Measurements from ENCODE around the gene ST8SIA5.

ST8SIA5 gene

GRCh38 chr18:46738491-46738890 lies 18.4 kb downstream of the ST8SIA5 start:
- no peak for DNase-seq (ENCODE audit: low spot score)

- DNase-seq (ENCODE audit: low spot score), result no peak
Observed at GRCh38 chr18:46736736-46737135, 20.1 kb downstream of the ST8SIA5 start.

- no peak for DNase-seq (ENCODE audit: low spot score)
Observed at GRCh38 chr18:46736135-46736534, 20.7 kb downstream of the ST8SIA5 start.

- no peak for DNase-seq (ENCODE audit: low spot score)
Observed at GRCh38 chr18:46734981-46735380, 21.9 kb downstream of the ST8SIA5 start.

DNA sequence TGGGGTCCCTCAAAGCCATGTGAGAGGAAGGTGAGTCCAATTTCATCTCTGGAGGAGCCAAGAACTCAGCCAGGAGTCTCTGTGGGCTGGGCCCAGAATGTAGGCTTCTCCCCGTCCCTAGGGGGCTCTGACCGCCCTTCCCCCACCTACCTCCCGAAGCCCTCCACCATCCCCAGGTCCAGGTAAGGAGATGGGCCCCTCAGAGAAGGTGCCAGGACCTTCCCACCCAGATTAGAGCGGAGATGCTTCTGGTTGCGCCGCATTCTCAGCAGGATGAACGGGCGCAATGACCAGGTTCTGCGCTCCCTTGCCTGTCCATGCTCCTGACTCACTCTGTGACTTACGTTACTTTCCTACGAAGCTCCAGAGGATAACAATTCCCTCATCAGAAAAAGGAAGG lies 23.0 kb downstream of the ST8SIA5 start:
- DNase-seq (ENCODE audit: low spot score), result no peak

DNA sequence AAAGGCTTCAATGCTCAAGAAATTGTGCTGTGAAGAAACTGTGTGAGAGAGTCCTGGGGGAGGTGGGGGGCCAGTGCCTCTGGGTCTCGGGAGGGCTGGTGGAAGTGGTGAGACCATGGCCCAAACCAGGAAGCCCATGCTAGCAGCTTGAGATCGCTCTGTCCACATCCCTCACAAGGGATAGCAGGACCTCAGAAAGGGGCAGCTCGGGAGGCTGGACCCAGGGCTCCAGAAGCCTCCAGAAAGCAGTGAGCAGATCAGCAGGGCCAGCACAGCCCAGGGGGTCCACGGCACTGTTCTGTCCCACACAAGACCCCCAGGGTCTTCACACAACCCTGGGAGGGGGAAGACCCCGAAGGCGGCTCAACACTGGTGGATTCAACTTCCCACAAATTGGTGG lies 24.1 kb downstream of the ST8SIA5 start:
- DNase-seq (ENCODE audit: low spot score), result no peak

DNA sequence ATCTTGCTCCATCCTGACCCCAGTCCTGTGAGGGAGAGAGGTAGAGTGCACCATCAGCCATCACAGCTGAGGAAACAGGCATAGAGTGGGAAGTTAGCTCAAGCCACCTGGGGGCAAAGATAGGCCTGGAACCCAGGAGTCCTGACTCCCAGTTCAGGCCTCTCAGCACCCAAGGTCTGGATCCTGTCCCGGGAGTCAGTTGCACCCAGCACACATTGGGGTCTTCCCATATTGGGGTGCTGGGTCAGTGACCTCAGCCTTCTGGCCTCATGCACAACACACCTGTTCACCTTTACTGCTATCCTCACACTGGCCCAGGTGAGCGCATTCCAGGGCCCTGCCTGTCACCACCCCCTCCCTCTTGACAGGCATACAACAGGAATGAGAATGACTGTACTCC lies 24.7 kb downstream of the ST8SIA5 start:
- DNase-seq (ENCODE audit: low spot score), result no peak

DNA sequence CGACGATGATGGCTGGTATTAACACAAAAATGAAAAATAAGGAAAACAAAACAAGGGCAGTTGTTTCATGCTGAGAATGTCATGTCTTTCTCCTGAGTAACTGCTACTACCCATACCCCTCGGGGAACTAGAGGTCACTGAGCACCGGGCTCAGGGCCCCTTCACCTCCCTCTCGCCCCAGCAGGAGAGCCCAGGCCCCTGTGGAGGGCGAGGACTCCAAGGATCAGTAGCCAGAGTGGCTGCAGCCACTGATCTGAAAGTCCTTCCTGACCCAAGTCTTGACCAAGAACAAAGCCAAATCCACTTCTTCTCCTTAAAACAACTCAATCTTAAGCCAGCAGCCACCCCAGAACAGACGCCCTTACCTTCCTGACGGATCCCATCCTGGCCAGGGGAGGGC lies 25.5 kb downstream of the ST8SIA5 start:
- DNase-seq (ENCODE audit: low spot score), result no peak

DNA sequence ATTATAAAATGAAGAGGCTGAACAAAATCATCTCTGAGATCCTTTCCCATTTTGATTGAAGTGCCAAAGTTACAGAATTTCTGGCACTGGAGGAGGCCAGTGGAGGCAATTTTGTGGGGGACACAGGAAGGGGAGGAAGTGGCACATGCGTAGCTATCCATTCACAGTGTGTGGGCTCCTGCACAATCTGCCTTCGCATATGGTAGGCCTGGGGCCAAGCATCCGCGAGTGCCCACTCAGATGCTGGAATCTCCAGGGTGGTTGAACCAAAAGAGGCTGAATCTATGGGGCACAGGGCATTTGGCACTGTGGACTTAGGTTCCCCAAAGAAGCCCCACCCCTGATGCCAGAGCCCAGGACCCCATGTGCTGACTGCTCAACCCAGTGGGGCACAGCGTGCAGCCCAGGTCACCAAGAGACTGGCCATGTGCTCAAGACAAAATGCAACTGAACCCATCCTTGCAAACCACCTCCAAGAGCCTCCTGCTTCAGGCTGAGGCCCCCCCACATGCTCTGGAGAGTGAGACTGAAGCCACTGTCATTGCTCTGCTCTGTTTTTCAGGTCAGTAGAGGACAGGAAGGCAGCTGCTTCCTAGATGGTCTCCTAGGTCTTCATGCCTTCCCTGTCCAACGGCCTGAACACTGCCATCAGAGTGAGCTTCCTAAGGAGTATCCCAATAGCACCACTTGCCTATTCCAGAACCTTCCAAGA lies 28.5 kb downstream of the ST8SIA5 start:
- no peak for DNase-seq (ENCODE audit: low spot score)

DNA sequence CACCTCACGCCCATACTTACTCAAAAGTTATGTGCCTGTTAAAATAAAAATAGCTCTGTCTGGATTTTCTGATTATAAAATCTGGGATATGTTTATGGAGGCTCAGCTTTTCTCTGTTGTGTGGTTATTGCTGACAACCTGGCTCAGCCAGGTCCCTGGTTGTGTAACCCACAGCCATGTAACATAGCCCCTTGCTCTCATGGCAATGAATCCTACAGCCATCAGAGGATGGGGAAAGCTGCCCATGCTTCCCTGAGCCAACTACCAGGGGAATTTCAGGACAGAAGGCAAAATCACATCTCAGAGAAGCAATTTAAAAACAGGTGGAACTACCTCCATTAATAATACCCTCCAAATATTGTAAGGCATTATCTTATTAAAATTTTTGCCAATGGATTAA lies 29.7 kb downstream of the ST8SIA5 start:
- DNase-seq (ENCODE audit: low spot score), result no peak

DNA sequence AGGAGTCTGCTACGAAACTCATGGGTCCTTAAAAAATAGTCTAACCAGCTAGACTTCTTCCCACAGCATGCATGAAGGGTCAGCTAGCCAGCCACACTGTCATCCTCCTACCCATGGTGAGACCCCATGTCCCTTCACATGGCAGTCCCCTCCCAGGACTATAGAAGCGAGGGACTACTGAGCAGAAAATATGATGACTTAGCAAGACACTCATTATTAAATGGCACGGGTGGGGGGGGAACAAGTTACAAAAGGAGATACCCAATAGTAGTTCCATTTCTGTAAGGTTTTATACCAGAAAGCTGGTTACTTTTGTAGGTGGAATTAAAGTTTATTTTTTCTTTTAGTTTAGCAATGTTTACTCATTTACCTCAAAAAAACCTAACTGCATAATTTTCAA lies 31.5 kb downstream of the ST8SIA5 start:
- DNase-seq (ENCODE audit: low spot score), result no peak

DNA sequence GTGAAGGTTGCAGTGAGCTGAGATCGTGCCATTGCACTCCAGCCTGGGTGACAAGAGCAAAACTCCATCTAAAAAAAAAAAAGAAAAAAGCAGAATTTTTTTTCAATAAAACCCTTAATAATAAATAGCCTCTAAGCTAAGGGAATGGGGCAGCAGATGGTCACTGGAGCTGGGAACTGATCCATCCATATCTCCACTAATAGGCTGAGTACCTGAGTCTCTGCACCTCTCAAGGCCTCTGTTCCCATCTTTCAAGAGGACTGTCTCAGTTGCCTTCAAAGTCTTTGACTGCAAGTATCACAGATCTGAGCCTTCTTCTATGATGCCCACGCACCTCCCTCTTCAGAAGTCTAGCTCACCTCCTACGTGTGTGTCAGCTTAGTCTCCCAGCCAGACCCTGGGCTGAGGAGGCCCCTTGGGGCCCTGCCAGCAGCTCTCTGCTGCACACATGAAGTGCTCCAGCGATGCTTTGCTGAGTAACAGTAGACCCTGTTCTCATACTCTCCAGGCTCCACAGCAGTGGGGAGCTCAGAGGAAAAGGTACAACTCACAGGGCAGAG lies 32.9 kb downstream of the ST8SIA5 start:
- DNase-seq (ENCODE audit: low spot score), result no peak

DNA sequence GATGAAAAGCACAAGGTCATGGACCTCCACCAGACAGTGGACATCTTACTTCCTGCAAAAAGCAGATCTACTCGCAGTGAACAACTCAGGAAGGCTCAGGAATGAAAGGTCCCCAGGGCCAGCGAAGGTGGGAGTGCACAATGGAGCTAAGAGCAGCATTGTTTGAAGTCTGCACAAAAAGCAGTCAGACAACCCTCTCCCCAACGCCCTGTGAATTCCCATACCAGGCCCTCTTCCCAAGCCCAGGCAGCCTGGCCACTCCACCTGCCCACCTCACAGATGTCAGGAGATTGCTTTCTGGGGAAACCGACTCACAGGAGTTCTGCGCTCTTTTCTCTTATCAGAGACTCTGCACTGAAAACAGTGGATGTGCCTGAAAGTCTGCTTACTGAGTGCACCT lies 34.8 kb downstream of the ST8SIA5 start:
- DNase-seq (ENCODE audit: low spot score), result no peak

GRCh38 chr18:46721331-46721730 lies 35.5 kb downstream of the ST8SIA5 start:
- DNase-seq (ENCODE audit: low spot score), result no peak

GRCh38 chr18:46720521-46720920 lies 36.3 kb downstream of the ST8SIA5 start:
- no peak for DNase-seq (ENCODE audit: low spot score)

DNA sequence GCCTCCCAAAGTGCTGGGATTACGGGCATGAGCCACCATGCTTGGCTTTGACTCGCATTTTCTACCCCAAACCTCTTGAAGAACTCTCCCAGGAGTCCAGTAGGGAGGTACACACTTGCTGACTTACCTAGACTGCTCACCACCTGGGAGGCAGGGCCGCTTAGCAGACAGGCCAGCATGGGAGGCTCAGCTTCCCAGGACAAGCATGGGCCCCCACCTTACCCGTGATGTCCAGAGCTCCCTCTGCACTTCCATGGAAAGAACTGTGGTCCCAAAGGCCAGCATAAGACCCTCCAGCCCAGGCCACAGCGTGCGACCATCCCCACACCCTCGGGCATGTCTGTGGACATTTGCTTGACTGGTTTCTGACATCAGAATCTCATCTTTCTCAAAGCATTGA lies 36.8 kb downstream of the ST8SIA5 start:
- DNase-seq (ENCODE audit: low spot score), result no peak

DNA sequence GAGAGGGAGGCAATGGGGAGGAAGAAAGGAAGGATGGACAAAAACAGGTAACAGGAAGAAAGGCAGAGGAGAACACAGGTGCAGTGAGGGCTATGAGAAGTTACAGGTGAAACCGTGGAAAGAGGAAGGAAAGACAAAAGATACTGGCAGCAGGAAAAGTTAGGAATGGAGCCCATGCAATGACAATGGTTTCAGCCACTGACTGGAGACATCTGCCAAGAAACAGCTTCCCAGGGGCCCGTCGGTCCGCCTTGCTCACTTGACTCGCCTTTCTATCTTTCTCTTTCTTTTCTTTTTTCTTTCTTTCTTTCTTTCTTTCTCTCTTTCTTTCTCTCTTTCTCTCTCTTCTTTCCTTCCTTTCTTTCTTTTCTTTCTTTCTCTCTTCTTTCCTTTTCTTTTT lies 37.5 kb downstream of the ST8SIA5 start:
- no peak for DNase-seq (ENCODE audit: low spot score)

DNA sequence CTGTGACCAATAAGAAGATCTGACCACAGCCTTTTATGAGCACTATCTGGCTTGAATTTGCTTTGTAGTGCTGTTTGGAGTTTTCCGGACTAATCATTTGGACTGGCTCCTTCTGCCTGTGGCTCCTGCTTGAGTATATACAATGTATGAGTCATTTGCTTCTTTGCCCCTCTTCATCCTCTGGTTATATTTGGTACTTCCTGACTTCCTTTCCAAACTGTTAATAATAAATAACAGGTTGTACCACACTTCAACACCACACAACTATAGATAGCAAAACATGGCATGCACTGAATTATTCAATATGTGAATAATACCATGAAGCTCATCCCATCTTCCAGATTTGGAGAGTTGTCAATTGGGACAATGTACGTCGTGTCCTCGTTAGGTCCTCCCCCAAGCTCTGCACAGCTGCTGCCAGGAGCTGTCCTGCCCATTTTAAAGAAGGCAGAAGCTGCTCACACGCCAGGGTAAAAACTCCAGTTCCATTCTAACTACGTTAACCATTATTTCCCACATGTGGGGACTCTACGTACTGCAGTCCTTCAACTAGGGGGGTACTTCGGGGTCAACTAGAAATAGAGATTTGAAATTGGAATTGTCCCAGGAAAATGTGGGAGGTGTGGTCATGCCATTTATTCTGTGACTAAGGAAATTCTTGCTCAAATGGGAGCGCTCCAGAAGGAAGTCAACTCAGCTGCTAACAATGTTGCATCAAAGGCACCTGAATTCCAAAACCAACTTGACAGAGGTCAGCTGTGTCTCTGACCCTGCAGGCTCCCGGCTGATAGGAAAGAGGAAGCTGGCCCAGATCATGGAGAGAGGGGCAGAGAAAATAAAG lies 38.1 kb downstream of the ST8SIA5 start:
- DNase-seq (ENCODE audit: low spot score), result no peak

DNA sequence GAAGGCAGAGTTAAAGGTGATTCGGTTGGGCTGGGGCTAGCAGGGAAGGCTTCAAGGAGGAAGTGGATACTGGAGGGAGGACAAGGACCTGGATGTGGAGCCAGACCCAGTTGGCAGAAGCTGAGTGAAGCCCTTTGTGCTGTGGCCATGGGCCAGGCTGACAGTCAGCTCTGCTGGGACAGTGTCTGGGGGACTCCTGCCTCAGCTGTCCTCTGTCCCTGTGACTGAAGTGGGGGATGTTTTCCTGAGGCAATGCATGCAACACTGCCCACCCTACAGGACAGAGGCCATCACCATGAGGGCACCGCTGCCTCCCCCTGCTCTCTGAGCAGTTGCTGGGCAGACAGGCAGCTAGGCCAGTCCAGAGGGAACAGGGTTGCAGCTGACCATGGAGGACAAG lies 40.0 kb downstream of the ST8SIA5 start:
- DNase-seq (ENCODE audit: low spot score), result no peak

DNA sequence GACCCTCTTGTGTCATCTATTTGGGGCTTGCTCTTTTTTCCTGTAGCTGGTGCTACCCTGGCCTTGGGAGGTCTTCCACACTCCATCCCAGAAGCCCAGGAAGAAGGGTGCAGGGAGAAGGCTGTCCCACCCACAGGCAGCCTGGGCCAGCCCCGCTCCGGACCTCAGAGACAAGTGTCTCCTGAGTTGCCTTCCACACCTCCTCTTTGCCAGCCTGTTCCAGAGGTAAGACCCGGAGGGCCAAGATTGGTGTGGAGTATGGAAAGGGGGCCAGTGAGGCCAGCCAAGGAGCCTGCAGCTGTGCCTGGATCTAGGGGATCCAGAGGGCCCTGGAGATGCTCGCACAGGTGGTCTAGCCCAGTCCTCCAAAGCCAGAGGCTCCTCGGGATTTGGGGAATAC lies 40.5 kb downstream of the ST8SIA5 start:
- no peak for DNase-seq (ENCODE audit: low spot score)

GRCh38 chr18:46715062-46715461 lies 41.8 kb downstream of the ST8SIA5 start:
- no peak for DNase-seq (ENCODE audit: low spot score)

DNA sequence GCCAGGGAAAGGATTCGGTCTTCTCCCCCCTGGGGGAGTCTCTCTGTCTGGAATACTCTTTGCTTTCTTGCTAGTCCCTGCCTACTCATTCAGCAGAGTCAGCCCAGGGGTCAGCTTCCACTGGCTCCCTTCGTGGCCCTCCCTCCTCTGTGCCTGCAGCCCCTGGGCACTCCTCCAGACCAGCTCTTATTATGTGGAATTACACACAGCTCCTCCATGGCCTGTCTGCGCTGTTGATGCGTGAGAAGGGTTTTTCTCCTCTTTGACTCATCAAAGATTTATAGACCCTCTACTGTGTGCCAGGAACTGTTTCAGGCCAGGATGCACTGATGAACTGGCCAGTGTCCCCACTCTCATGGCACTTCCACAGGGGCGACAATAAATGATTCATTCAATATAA lies 44.4 kb downstream of the ST8SIA5 start:
- no peak for DNase-seq (ENCODE audit: low spot score)

- DNase-seq (ENCODE audit: low spot score), result no peak
Observed at GRCh38 chr18:46711444-46711863, 45.4 kb downstream of the ST8SIA5 start.
